Stimulated activated effector memory CD8-positive, alpha-beta T cell treated with anti-CD3 and anti-CD28 coated beads, Interleukin-12 subunit alpha, Interleukin-12 subunit beta, amount 100 ng/mL, for 72 hours (primary cell): ENCODE measurements around the gene CASD1.

Experiments
- ATAC-seq: fragments of 150-1000 bp; cut with Tn5 transposase; 2 replicates; pipeline ENCODE4 v1.10.0; 2021
- DNase-seq, 2 donors: peaks; one replicate each; pipeline ENCODE4 v3.0.0; 2021 to 2022; ENCODE audit warnings: low spot score in 2 of 2
- H3K27ac Mint-ChIP-seq: one replicate; pipeline ENCODE4 v1.8.0; 2022; ENCODE audit warnings: mild to moderate bottlenecking, mixed read lengths
- H3K36me3 Mint-ChIP-seq: one replicate; pipeline ENCODE4 v1.8.0; 2022; ENCODE audit warnings: mild to moderate bottlenecking, mixed read lengths
- H3K4me1 Mint-ChIP-seq: one replicate; pipeline ENCODE4 v1.8.0; 2022; ENCODE audit warnings: mixed read lengths
- H3K4me3 Mint-ChIP-seq: one replicate; pipeline ENCODE4 v1.8.0; 2022; ENCODE audit warnings: mild to moderate bottlenecking, mixed read lengths
- H3K9me3 Mint-ChIP-seq: one replicate; pipeline ENCODE4 v1.8.0; 2022; ENCODE audit warnings: mixed read lengths

CASD1 gene

GRCh38 chr7:94557215-94557614 lies 47.6 kb downstream of the CASD1 start:
- H3K4me3 Mint-ChIP-seq = no peak overlapping the region
- no peak overlapping the region for H3K27ac Mint-ChIP-seq
- H3K36me3 Mint-ChIP-seq = peaks cover 34% of the 10 kb centered on the region
- ATAC-seq (no peak), DNase-seq (no peak)
- no peaks in the 10 kb centered on the region for H3K9me3 Mint-ChIP-seq
- no peaks in the 10 kb centered on the region for H3K4me1 Mint-ChIP-seq

GRCh38 chr7:94559972-94560371 lies 50.4 kb downstream of the CASD1 start:
- no peaks in the 10 kb centered on the region for H3K4me1 Mint-ChIP-seq
- no peaks in the 10 kb centered on the region for H3K9me3 Mint-ChIP-seq
- DNase-seq = no peak
- peaks cover 9% of the 10 kb centered on the region for H3K36me3 Mint-ChIP-seq
- H3K27ac Mint-ChIP-seq = no peak overlapping the region
- no peak for ATAC-seq
- no peak overlapping the region for H3K4me3 Mint-ChIP-seq

- ATAC-seq = no peak
- Mint-ChIP-seq H3K4me1 (no peaks in the 10 kb centered on the region), H3K36me3 (no peaks in the 10 kb centered on the region), H3K4me3 (no peak overlapping the region), H3K27ac (no peak overlapping the region), H3K9me3 (no peaks in the 10 kb centered on the region)
- no peak for DNase-seq
Observed at GRCh38 chr7:94561841-94562514, 52.4 kb downstream of the CASD1 start.

GRCh38 chr7:94562525-94562924 lies 52.9 kb downstream of the CASD1 start:
- Mint-ChIP-seq H3K27ac (no peak overlapping the region), H3K36me3 (no peaks in the 10 kb centered on the region), H3K4me1 (no peaks in the 10 kb centered on the region), H3K9me3 (no peaks in the 10 kb centered on the region), H3K4me3 (no peak overlapping the region)
- DNase-seq = no peak
- ATAC-seq = no peak

GRCh38 chr7:94565247-94565894 lies 55.8 kb downstream of the CASD1 start:
- Mint-ChIP-seq H3K36me3 (peaks cover 6% of the 10 kb centered on the region), H3K9me3 (peaks cover 3% of the 10 kb centered on the region), H3K4me3 (no peak overlapping the region), H3K4me1 (no peaks in the 10 kb centered on the region), H3K27ac (no peak overlapping the region)
- DNase-seq (no peak), ATAC-seq (no peak)

DNA sequence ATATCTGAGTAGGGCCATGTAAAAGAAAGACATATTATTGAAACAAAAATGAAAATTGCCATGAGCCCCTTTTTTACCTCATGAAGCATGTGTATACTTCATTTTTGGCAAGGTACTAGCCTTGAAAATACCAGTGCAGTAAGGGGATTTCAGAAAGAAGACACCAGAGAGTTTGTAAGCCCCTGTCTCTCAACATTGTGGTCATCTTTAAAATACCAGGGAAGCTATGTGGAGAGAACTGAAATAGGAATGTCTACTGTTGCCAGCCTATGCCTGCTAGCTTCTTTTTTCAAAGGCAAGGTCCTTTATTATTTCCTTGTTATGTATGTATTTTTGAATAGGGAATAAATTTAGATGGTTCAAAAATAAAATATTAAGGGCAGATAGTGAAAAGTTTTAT lies 57.8 kb downstream of the CASD1 start:
- peaks cover 14% of the 10 kb centered on the region for H3K36me3 Mint-ChIP-seq
- ATAC-seq = no peak
- H3K4me3 Mint-ChIP-seq = no peak overlapping the region
- no peaks in the 10 kb centered on the region for H3K4me1 Mint-ChIP-seq
- no peak overlapping the region for H3K27ac Mint-ChIP-seq
- DNase-seq = no peak
- peaks cover 3% of the 10 kb centered on the region for H3K9me3 Mint-ChIP-seq

- Mint-ChIP-seq H3K4me1 (no peaks in the 10 kb centered on the region), H3K9me3 (peaks cover 18% of the 10 kb centered on the region), H3K4me3 (no peak overlapping the region), H3K27ac (no peak overlapping the region), H3K36me3 (peaks cover 33% of the 10 kb centered on the region)
- ATAC-seq (no peak), DNase-seq (no peak)
Observed at GRCh38 chr7:94571816-94572215, 62.2 kb downstream of the CASD1 start.

GRCh38 chr7:94575646-94576045 lies 66.0 kb downstream of the CASD1 start:
- Mint-ChIP-seq H3K36me3 (peaks cover 31% of the 10 kb centered on the region), H3K9me3 (peaks cover 21% of the 10 kb centered on the region), H3K27ac (no peak overlapping the region)

DNA sequence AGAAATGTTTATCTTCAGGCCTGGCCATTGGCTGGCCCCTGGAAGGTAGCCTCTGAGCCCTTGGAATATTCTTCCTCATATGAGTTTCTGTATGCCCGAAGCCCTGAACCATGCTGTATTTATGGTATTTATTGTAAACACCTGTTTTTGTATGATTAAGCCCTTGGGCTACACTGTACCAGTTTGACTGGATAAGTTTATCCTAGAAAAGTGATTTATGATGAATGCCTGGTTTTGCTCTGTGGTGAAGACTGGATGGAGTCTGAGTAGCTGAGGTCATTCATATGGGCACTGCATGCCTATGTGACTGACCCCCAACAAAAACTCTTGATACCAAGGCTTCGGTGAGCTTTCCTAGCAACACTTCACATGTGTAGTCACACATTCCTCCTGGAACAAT lies 66.7 kb downstream of the CASD1 start:
- H3K9me3 Mint-ChIP-seq = peaks cover 24% of the 10 kb centered on the region
- H3K4me1 Mint-ChIP-seq = no peaks in the 10 kb centered on the region
- no peak overlapping the region for H3K27ac Mint-ChIP-seq
- no peak overlapping the region for H3K4me3 Mint-ChIP-seq
- H3K36me3 Mint-ChIP-seq = peaks cover 27% of the 10 kb centered on the region
- no peak for ATAC-seq
- DNase-seq = no peak

More at GRCh38 chr7:94575646-94576045, 66.0 kb downstream of the CASD1 start:
- H3K4me1 Mint-ChIP-seq = no peaks in the 10 kb centered on the region
- ATAC-seq (no peak), DNase-seq (no peak)
- no peak overlapping the region for H3K4me3 Mint-ChIP-seq

DNA sequence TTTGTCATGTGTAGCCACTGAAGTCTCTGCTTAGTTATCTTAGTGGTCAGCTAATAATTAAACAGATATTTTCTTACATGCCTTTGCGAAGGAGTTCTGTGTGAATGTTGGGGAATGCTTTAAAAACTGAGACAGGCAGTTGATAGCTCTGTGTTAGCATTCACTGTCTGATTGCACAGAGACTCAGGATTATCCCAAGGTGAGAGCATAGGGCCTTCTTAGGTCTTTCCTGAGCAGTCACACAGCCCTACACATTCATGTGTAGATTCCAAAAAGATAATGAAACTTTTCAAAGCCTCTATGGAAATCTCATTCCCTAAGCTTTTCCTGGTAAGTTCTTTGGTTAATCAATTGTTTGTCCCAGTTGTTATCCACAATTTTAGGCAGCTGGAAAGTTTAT lies 67.7 kb downstream of the CASD1 start:
- peaks cover 25% of the 10 kb centered on the region for H3K36me3 Mint-ChIP-seq
- DNase-seq = no peak
- peaks cover 26% of the 10 kb centered on the region for H3K9me3 Mint-ChIP-seq
- H3K27ac Mint-ChIP-seq = no peak overlapping the region
- H3K4me3 Mint-ChIP-seq = no peak overlapping the region
- no peak for ATAC-seq
- H3K4me1 Mint-ChIP-seq = no peaks in the 10 kb centered on the region

DNA sequence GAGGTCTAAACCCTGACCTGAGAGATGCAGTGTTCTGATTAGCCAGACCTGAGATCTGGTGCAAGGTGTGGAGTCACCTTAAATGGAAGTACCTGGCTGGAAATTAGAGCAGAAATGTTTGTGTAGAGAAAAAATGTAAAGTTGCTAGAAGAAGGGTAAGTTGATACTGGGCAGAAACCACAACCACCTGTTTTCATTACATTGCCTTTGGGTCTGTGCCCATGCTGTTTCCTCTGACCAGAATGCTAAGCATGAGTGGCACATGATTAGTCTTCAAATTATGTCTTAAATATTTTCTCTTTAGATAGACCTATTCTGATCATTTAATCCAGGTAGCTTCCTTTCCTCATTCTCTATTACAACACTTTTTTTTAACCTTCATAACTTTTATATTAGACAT lies 69.0 kb downstream of the CASD1 start:
- Mint-ChIP-seq H3K9me3 (peaks cover 26% of the 10 kb centered on the region), H3K36me3 (peaks cover 25% of the 10 kb centered on the region), H3K4me1 (no peaks in the 10 kb centered on the region), H3K27ac (no peak overlapping the region), H3K4me3 (no peak overlapping the region)
- DNase-seq (no peak), ATAC-seq (no peak)

DNA sequence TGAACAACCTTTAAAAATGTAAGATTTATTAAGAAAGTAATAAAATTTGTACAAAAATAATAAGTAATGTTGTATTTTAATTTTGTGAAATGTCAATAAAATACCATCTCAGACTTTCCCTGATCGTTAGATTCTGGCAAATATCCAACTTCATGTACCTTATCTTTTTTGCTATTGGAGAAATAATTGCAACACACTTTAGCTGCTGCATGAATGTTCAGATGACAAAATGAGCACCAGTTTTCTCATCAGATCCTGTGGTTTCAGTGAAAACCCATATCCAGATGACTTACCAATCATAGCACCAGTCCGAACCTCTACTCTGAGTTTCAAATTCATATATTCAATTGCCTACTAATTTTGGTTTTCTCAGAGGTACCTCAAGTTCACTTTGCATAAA lies 69.9 kb downstream of the CASD1 start:
- Mint-ChIP-seq H3K4me1 (no peaks in the 10 kb centered on the region), H3K9me3 (peaks cover 26% of the 10 kb centered on the region), H3K4me3 (no peak overlapping the region), H3K27ac (no peak overlapping the region), H3K36me3 (peaks cover 20% of the 10 kb centered on the region)
- no peak for ATAC-seq
- no peak for DNase-seq

GRCh38 chr7:94580601-94581000 lies 71.0 kb downstream of the CASD1 start:
- Mint-ChIP-seq H3K4me1 (no peaks in the 10 kb centered on the region), H3K36me3 (peaks cover 11% of the 10 kb centered on the region), H3K9me3 (peaks cover 19% of the 10 kb centered on the region), H3K4me3 (no peak overlapping the region), H3K27ac (no peak overlapping the region)
- DNase-seq = no peak
- peak; percentile 68 for ATAC-seq

DNA sequence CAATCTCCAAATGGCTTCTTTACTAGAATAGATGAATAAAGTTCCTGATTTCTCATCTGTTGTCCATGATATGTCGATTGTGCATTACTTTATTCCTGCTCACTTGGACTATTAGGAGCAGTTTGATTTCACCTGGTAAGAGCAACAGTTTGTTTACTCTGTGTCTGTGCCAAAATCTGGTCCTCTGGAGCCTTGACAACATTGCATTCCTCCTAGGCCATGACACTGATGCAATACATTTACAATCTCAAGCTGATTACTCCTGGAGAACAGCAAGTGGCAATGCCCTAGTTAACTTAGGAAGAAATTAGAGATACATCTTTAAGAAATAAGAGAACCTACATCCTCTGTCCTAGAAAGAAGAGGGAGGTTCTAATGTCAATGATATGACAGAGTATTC lies 74.5 kb downstream of the CASD1 start:
- no peak overlapping the region for H3K27ac Mint-ChIP-seq
- H3K4me1 Mint-ChIP-seq = no peaks in the 10 kb centered on the region
- DNase-seq (no peak), ATAC-seq (no peak)
- no peak overlapping the region for H3K4me3 Mint-ChIP-seq
- no peaks in the 10 kb centered on the region for H3K36me3 Mint-ChIP-seq
- peaks cover 11% of the 10 kb centered on the region for H3K9me3 Mint-ChIP-seq

DNA sequence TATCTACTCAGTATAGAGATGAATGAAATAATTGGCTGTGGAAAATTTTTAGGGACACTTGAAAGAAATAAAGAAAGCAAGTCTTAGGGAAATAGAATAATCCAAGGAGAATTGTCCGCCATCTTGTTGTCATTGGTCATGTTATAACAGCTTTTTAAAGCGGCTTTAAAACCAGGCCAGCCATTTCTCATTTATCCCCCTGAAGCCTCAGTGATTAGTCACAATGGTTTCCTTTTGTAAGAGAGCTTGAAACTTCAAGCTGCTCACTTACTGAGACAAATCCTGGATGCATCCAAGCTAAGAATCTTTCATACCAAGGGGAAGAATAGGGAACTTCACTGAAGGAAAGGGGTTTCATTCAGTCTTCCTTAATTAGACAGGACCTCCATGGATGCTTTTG lies 78.5 kb downstream of the CASD1 start:
- no peak overlapping the region for H3K4me3 Mint-ChIP-seq
- no peaks in the 10 kb centered on the region for H3K36me3 Mint-ChIP-seq
- H3K4me1 Mint-ChIP-seq = no peaks in the 10 kb centered on the region
- no peaks in the 10 kb centered on the region for H3K9me3 Mint-ChIP-seq
- no peak overlapping the region for H3K27ac Mint-ChIP-seq
- ATAC-seq (no peak), DNase-seq (no peak)

- ATAC-seq (no peak), DNase-seq (no peak)
- no peak overlapping the region for H3K27ac Mint-ChIP-seq
Observed at GRCh38 chr7:94590526-94591162, 81.0 kb downstream of the CASD1 start.

More at GRCh38 chr7:94590526-94591162, 81.0 kb downstream of the CASD1 start:
- Mint-ChIP-seq H3K36me3 (no peaks in the 10 kb centered on the region), H3K4me1 (no peaks in the 10 kb centered on the region), H3K9me3 (no peaks in the 10 kb centered on the region), H3K4me3 (no peak overlapping the region)
